NCI-H524 (cell line): ENCODE data around the gene RTL1.

Experiments
- DNase-seq, 2 experiments: peaks; one replicate each; lab custom pipeline; 2025; lab: John Stamatoyannopoulos, UW

RTL1 gene

DNA sequence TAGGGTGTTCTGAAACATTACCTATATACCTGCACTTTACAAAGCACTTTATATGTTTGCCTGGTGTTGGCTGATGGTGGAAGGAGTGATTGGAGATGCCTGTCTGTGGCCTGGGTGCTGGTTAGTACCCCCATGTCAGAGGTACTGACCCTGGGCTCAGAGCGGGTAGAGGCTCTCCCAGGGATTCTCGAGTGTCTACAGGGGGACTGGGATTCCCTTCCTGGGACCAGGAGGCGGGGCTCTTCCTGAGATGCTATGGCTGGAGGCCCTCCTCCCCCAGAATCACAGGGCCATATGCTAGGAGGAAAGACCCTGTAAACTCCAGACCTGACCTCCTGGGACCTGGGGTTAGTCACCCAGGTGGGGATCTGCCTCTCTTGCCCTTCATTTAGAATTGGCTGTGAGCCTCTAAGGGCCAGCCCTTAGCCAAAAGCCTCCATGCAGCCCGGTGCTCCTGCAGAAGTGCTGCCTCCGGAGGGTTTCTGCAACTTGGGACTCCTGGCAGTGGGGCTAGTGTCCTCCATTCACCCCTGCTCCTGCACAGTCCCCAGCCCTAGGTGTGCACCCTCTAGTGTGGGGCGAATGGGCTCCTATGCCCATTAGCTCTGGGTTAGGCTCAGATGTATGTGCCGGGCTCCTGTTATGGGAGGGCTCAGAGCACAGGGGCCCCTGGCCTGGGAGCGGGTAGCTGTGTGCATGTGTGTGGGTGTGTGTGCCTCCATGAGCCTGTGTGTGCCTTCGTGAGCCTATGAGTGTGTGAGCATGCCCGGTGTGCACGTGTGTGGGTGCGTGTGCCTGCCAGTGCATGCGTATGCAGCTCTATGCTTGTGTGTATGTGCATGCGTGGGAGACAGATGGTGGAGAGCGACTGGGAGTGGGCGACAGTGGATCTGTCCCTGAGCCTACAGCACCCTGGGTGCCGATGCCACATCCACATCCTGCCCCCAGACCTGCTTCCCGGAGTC, 36.6 kb downstream of the RTL1 start:
- DNase-seq: no peak

DNA sequence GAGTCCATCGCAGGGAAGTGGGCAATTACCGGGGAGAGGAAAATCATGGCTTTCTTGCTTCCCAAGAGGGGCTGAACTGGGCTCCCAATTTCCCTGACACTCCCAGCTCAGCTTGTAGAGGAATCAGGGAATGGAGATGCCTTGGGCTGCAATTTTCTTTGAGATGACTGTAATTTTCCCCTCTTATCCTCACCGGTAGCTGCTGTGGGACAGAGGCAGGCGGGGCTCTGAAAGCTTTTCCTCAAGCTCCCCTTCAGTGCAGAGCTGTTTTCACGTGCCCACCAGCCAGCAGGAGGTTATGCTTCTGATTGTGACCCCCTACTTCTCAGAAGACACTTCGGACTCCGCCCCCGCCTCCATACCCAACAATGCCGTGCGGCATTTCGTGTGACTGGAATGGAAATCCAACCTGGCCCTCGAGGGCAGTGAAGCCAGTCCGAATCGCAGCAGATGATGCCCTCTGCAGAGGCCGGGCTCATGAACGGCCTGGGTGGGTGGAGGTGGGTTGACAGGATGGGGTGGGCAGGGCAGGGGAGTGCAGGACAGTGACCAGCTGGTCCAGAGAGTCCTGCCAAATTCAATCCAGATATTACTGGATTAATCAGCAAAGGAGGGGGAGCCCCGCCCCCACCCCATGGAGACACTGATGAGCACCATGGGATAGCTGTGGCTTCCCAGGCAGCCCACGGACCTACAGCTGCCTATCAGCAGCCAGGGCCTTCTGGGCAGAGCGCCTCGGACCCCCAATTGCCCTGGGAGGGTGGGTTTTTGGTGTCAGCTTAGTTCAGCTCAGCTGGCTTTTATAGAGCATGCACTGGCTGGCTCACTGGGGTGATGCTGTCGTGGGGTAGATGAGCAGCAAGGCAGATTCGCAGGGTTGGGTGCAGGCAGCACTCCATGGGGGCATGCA, 37.6 kb downstream of the RTL1 start:
- DNase-seq: no peak

DNA sequence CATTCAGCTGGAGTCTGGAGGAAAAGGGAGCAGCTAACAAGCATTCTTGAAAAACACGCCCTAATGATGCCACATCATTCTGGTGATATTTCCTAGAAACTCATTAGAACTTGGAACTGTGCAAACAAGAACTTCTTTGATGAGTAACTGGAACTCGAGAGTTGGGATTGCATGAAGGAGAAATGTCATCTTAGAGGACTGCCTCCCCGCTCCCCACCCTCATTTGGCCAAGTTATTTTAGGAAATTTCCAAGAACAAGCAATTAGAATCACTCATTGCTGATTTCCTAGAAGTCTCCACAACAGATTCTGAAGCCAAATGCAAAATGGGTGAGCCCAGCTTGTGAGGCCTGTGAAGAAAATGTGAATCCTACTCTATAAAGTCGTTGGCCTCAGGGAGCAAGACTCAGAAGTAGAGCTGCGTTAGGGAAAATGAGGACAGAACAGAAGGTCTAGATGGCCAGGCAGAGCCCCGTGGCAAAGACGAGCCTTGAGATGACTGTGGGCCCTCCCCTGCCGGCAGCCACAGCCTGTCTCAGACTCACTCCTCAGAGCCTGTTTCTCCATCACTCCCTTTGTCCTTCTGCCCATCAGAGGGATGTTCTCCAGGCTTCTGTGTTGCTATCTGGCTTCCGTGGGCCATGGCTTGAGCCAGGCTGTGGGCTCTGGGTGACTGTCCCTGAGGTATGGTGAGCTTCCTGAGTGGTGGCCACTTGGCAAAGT, 38.4 kb downstream of the RTL1 start:
- DNase-seq: no peak

DNA sequence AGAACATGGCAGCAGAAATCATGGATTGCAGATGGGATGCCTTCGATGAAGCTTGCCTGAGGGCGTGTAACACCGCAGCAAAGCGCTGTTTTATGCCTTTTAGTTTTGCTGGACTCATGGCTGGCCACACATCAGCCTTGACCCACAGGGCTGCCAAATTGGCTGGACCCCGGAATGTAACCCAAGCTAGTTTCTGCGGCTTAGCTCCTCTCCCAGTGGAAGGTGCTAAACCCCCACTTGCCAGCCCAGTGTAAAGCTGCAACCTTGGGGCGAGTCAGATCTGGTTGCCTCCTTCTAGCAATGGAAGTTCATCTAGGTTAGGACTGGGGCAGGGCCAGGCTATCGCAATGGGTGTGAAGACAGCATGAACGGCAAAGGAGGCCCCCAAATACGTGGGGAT, 39.3 kb downstream of the RTL1 start:
- DNase-seq: no peak

- DNase-seq: no peak
These were observed 40.7 kb downstream of the RTL1 start for GRCh38 chr14:100862793-100863192.

DNA sequence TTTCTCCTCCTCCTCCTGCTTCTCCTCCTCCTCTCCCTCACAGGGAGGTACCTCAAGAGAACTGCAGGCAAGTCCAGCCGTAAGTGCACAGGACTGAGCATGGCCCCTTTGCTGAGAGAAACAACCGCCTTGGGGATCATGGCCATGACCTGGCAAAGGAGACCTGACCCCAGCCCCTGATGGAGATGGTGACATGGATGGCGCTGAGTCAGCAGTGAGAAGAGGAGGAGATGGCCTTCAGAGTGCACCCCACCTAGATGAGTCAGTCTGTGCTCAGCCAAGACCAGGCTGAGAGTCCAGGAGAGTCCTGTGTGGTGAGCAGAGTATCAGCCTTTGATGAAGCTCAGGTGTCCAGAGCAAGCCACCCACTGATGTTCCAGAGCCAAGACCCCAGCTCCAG, 41.2 kb downstream of the RTL1 start:
- no peak for DNase-seq

DNA sequence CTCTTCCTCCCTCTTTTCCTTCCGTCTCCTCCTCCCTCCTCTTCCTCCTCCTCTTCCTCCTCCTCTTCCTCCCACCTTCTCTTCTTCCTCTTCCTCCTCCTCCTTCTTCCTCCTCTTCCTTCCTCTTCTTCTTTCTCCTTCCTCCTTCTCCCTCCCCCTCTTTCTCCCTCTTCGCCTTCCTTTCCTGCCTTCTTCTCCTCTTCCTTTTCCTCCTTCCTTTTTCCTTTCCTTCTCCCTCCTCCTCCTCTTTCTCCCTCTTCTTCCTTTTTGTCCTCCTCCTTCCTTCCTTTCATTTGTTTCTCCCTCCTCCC, 41.6 kb downstream of the RTL1 start:
- DNase-seq: no peak

DNA sequence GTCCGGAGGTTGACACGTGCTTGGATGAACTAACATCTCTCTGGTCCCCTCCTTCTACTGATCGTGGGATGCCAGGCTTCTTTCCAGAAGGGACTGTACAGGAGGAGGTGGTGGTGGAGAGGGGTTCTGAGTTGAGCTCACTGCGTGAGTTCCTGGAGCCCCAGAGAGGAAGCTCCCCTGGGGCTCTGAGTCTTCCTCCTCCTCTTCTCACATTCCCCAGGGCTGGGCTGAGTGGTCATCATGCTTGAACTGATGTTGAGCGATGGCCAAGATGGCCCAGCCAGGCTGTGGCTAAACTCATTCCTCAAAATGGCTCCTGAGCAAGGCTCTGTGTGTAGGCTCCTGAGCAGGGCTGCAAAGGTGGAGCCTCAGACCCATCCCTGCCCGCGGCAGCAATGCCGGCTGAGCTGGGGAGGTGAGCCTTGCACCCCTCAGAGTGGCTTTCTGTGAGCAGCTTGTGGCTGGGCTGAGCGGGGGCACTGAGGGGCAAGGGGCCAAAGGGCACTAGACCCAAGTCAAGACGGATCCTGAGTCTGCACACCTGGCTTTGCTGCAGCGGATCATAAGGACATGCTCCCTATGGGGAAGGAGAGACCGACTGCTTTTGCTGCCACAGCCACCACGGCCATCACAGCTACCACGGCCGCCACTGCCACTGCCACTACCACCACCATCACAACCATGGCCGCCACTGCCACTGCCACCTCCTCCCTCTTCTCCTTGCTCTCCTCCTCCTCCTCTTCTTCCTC, 42.2 kb downstream of the RTL1 start:
- no peak for DNase-seq

GRCh38 chr14:100860556-100861187, 42.9 kb downstream of the RTL1 start:
- DNase-seq: no peak

DNA sequence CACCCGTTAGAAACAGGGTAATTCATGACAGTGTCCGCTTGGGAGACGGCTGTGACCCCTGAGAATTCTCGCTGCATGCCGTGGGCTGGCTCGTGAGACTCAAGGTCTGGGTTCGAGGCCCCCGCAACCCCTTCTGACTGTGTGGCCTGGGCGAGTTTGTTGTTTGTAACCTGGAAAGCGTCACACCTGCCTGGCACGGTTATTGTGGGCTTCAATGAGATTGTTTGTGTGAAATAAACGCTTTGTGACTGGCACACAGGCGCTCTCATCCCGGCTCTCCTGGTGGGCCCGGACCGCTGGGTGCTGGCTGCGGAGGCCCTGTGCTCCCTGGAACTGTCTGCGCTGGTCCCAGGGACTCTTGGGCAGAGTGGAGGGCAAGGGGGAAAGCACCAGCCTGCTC, 43.7 kb downstream of the RTL1 start:
- no peak for DNase-seq

DNA sequence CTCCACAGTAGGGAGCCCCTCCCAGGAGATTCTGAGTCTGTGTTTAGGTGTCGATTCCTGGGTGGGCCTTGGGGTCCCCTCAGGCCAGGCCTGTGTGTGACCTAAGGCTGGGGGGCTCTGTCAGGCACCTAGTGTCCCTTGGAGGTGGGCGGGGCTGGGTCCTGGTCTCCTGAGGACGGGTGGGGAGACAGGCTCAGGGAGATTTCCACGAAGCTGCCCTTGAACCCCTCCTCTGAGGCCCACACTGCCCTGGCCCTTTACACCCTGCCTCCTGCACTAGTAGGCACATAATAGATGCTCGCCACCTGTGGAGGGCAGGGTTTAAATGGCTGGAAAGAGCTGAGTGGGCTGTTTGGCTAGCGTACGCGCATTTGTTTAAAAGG, 44.7 kb downstream of the RTL1 start:
- no peak for DNase-seq

- peak in 1 of 2 experiments; percentile 17 for DNase-seq
These were observed 45.3 kb downstream of the RTL1 start for GRCh38 chr14:100857923-100858837.

DNA sequence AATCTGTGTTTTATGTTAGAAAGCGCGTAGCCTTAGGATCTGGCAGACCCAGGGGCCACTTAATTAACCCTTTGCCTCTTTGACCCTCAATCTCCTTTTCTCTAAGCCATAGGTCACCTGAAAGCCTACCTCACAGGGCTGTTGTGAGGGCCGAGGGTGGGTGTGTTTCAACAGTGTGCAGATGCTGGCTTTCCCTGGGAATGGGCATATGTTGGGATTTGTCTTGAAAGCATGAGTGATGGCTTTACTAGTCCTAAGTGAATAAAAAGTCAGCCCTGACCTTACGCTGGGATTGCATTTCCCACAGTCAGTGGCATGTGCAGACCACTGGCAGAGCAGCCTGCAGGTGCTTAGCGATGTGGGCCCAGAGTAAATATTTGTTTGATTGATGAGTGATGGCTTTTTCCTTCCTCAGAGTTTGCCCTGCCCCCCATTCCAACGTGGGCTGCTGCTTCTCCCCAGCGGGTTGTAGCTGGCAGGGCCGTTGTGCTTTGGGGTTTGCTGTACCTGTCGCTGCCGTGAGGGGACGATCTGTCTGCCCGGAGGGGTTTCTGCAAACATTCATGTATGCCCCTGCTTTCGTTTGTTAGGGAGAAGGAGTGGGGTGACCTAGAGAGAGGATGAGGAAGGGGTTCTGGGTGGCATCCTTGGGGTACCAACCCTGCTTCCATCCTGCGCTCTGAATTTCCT, 46.1 kb downstream of the RTL1 start:
- no peak for DNase-seq

DNA sequence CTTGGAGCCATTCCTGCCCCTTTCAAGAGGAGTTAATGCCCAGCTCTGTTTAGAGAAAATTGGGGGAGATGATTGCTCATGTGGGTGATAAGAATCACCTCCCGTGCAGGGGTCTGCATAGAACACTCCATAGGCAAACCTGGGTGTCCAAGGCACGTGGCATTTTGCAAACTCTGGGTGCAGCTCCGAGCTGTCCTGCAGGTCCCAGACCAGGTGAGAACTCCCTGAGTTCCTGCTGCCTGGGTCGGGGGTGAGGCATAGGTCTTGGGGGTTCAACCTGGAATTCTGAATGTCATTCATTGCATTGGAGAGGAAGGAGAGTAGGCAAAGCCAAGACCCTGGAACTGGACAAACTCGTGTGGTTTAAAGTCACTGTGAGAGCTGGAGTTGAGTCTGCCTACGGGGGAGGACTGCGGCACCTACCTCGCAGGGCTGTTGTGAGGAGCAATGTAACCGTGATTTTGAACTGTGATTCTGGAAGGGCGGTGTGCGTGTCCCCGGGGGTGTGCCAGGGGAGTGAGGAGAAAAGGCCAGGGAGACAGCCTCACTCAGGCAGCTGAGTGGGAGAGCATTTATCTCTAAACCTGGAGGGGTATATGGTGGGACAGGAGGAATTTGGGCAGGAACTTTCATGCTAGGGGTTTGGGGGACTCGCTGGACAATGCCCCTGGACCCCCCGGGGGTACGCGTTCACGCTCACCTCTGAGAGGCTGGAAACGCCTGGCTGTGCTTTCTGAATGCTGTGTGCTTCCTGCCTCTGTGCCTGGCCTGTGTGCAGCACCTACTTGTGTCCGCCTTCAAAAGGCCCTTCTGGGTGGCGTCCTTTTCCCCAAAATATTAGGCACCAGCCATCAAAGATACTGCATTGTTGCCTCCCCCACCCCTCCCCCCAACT, 47.2 kb downstream of the RTL1 start:
- no peak for DNase-seq

GRCh38 chr14:100855256-100855930, 48.1 kb downstream of the RTL1 start:
- DNase-seq: no peak

DNA sequence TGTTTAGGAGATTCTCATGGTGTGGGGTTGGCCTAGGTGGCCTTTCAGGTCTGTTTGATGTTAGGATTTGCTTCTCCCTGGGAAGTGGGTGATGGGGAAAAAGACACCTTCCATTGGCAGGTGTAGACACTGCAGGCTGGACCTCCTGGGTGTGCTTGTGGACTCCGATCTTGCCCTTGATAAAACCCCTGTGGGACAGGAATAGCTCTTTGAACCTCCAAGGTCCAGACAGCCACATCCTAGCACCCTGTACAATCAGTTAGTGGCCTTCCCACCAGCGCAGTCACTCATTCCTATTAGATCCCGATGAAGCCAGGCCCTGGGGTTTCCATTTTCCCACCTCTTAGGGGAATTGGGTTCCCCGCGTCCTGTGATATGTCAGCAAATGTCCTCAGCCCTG, 49.1 kb downstream of the RTL1 start:
- DNase-seq: no peak

DNA sequence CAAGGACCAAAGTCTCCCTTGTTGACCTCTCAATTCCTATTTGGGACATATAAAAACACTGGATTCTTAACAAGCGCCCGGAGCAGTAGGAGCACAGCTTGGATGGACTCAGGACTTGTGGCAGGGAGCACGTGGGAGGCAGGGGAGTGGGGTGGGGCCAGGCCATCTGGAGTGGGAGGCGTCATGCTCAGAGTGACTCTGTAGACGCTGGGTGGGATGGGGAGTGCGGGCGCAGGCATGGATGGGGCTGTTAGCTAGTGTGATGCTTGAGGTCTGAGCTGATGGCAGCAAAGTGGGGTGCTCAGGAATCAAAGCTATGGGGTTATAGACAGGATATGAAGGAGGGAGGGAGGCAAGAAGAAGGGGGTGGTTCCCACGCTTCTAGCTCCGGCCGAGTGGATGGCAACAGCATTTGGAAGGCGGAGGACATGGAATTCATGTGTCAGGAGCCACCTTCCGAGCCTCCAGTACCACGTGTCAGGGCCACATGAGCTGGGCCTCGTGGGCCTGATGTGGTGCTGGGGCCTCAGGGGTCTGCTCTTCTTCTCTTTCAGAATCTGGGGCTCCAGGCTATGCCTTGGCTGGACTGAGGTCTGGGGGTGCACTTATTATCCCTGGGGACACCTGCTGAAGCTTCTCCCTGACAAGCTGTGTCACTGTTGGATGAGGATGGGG, 51.4 kb downstream of the RTL1 start:
- no peak for DNase-seq
